A673 (cell line): Measurements from ENCODE around the gene UVSSA. TPM values are rescaled to one million over a fixed set of nuclear protein-coding genes. Genes with fewer than 3 reads are reported as not detected.

Experiments used
- BruUV-seq: library from RNA; stranded (reverse); fragments of 400-500 nt; replicated peaks from 2 replicates; lab custom pipeline; 2021; lab: Mats Ljungman, UMichigan
- CTCF ChIA-PET: fragments of 300-600 bp; sonication (Branson Sonifier 250); formaldehyde crosslinking; loops from one replicate; lab custom pipeline; 2022; ENCODE audit warnings: antibody characterized with exemption; lab: Charles Lee
- POLR2A ChIA-PET: fragments of 300-600 bp; sonication (Branson Sonifier 250); formaldehyde crosslinking; loops from one replicate; lab custom pipeline; 2022; ENCODE audit warnings: antibody characterized with exemption; ENCODE audit not compliant: low non-redundant PET; lab: Charles Lee
- DNase-seq: peaks from one replicate; pipeline ENCODE4 v3.0.0-alpha.2; 2015; ENCODE audit warnings: low spot score
- H3K27ac ChIP-seq: fragments of 200-600 bp; sonication (generic); 2 replicates; pipeline ENCODE4 v1.5.1; 2016; ENCODE audit warnings: mixed run types, low read depth, mild to moderate bottlenecking, mixed read lengths, antibody characterized with exemption, low read length; ENCODE audit not compliant: poor library complexity, severe bottlenecking
- H3K27me3 ChIP-seq: fragments of 200-600 bp; sonication (generic); replicated peaks from 2 replicates; pipeline ENCODE4 v1.6.1; 2017; ENCODE audit warnings: mixed run types, low read depth, mild to moderate bottlenecking, mixed read lengths, antibody characterized with exemption, low read length; ENCODE audit not compliant: insufficient read depth, poor library complexity
- H3K36me3 ChIP-seq: fragments of 200-600 bp; sonication (generic); 2 replicates; pipeline ENCODE4 v1.6.1; 2016; ENCODE audit warnings: mixed run types, mild to moderate bottlenecking, mixed read lengths, antibody characterized with exemption, low read length; ENCODE audit not compliant: insufficient read depth, poor library complexity, severe bottlenecking
- H3K4me1 ChIP-seq: fragments of 200-600 bp; sonication (generic); 2 replicates; pipeline ENCODE4 v1.6.1; 2017; ENCODE audit warnings: mixed run types, mild to moderate bottlenecking, mixed read lengths, antibody characterized with exemption, low read length; ENCODE audit not compliant: insufficient read depth, poor library complexity, severe bottlenecking
- H3K4me3 ChIP-seq: fragments of 200-600 bp; sonication (generic); 2 replicates; pipeline ENCODE4 v1.5.1; 2016; ENCODE audit warnings: low read depth, mixed run types, mild to moderate bottlenecking, mixed read lengths, low read length; ENCODE audit not compliant: poor library complexity, severe bottlenecking
- H3K9me3 ChIP-seq: fragments of 200-600 bp; sonication (generic); 2 replicates; pipeline ENCODE4 v1.6.1; 2016; ENCODE audit warnings: mixed run types, low read depth, mild to moderate bottlenecking, mixed read lengths, antibody characterized with exemption, low read length; ENCODE audit not compliant: poor library complexity, severe bottlenecking
- CTCF ChIP-seq: fragments of 300-800, 200-600 bp; sonication (generic); conservative IDR thresholded peaks from 2 replicates; pipeline ENCODE4 v1.5.1; 2017; ENCODE audit warnings: low read depth, mild to moderate bottlenecking, antibody characterized with exemption, low read length, moderate library complexity, mixed read lengths
- EZH2 ChIP-seq: fragments of 200-600 bp; sonication (generic); IDR thresholded peaks from 2 replicates; pipeline ENCODE4 v1.6.1; 2017; ENCODE audit warnings: borderline replicate concordance, low read depth, mild to moderate bottlenecking, mixed read lengths, antibody characterized with exemption, low read length; ENCODE audit not compliant: poor library complexity, severe bottlenecking
- intact Hi-C: fragments of 100-400 bp; cut with micrococcal nuclease; formaldehyde crosslinking; loops from one replicate; pipeline ENCODE4 v1.10.0; 2022; ENCODE audit not compliant: unreplicated experiment
- total RNA-seq: library from RNA; stranded (reverse); gene quantifications from 2 replicates; pipeline ENCODE4 v1.2.3, GENCODE V29; 2021

UVSSA gene
- total RNA-seq, 1 experiment from 2014 or later, result 20.3 TPM

DNA sequence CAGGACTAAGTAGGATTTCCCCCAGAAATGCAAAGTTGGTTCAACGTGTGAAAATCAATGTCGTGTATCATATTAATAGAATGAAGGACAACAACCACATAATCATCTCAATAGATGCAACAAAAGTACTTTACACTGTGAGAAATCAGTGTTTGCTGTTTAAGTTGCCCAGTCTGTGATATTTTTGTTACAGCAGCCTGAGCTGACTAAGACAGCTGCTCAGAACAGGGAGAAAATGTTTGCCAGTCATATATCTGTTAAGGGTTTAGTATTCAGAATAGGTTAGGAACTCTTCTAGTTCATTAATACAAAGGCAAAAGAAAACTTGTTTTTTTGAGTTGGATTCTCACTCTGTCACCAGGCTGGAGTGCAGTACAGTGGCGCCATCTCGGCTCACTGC lies 44.8 kb upstream of the UVSSA start:
- peaks cover 17% of the 10 kb centered on the region for H3K4me1 ChIP-seq
- BruUV-seq, result no TSS peak
- DNase-seq, result no peak
- H3K36me3 ChIP-seq, result peaks cover 5% of the 10 kb centered on the region
- TF ChIP-seq CTCF (no peak), EZH2 (no peak)
- ChIA-PET POLR2A (no interaction called here), CTCF (no interaction called here)
- no peaks in the 10 kb centered on the region for H3K9me3 ChIP-seq
- H3K27me3 ChIP-seq, result no peaks in the 10 kb centered on the region
- H3K27ac ChIP-seq, result no peak overlapping the region
- H3K4me3 ChIP-seq, result no peak overlapping the region
- intact Hi-C loops, result no loop called here

GRCh38 chr4:1305261-1305711 lies 41.7 kb upstream of the UVSSA start:
- no peak for DNase-seq
- H3K27ac ChIP-seq, result no peak overlapping the region
- ChIA-PET POLR2A (no interaction called here), CTCF (no interaction called here)
- no TSS peak for BruUV-seq
- peaks cover 26% of the 10 kb centered on the region for H3K4me1 ChIP-seq
- TF ChIP-seq EZH2 (no peak), CTCF (no peak)
- no peak overlapping the region for H3K4me3 ChIP-seq
- peaks cover 5% of the 10 kb centered on the region for H3K36me3 ChIP-seq
- no peaks in the 10 kb centered on the region for H3K27me3 ChIP-seq
- intact Hi-C loops, result no loop called here
- H3K9me3 ChIP-seq, result no peaks in the 10 kb centered on the region

- H3K27me3 ChIP-seq, result no peaks in the 10 kb centered on the region
- BruUV-seq, result no TSS peak
- H3K4me1 ChIP-seq, result peaks cover 19% of the 10 kb centered on the region
- H3K4me3 ChIP-seq, result no peak overlapping the region
- ChIA-PET CTCF (no interaction called here), POLR2A (no interaction called here)
- peaks cover 5% of the 10 kb centered on the region for H3K36me3 ChIP-seq
- DNase-seq, result no peak
- intact Hi-C loops, result no loop called here
- TF ChIP-seq EZH2 (no peak), CTCF (no peak)
- no peak overlapping the region for H3K27ac ChIP-seq
- H3K9me3 ChIP-seq, result no peaks in the 10 kb centered on the region
These were observed 41.1 kb upstream of the UVSSA start for GRCh38 chr4:1305781-1306455.
